Retina (tissue), 1 donor: Measurements from ENCODE around the gene CBFA2T2.

ENCODE experiments used
- DNase-seq: peaks from one replicate; pipeline ENCODE4 v3.0.0-alpha.2; 2016

CBFA2T2 gene

GRCh38 chr20:33655164-33655563, 165.3 kb downstream of the CBFA2T2 start:
- peak; percentile 2 for DNase-seq

- DNase-seq = no peak
Observed at GRCh38 chr20:33656010-33656782, 166.3 kb downstream of the CBFA2T2 start.

GRCh38 chr20:33656783-33657703, 167.1 kb downstream of the CBFA2T2 start:
- peak; percentile 7 for DNase-seq

GRCh38 chr20:33657704-33658095, 167.8 kb downstream of the CBFA2T2 start:
- no peak for DNase-seq

- no peak for DNase-seq
Observed at GRCh38 chr20:33658510-33658909, 168.6 kb downstream of the CBFA2T2 start.

DNA sequence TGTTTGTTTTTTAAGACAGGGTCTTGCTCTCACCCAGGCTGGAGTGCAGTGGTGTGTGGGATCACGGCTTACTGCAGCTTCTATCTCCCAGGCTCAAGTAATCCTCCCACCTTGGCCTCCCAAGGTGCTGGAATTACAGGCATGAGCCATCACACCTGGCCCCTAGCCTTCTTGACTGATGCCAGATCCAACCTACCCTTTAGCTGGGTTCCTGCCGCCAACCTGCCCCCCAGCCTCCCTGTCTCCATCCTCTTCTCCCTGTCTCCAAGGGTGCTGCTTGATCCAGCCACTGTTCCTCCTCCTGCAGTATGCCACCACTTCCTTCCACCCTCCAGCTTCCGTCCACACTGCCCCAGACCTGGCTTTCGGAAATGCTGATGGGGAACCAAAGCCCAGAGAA, 169.0 kb downstream of the CBFA2T2 start:
- DNase-seq = no peak

DNA sequence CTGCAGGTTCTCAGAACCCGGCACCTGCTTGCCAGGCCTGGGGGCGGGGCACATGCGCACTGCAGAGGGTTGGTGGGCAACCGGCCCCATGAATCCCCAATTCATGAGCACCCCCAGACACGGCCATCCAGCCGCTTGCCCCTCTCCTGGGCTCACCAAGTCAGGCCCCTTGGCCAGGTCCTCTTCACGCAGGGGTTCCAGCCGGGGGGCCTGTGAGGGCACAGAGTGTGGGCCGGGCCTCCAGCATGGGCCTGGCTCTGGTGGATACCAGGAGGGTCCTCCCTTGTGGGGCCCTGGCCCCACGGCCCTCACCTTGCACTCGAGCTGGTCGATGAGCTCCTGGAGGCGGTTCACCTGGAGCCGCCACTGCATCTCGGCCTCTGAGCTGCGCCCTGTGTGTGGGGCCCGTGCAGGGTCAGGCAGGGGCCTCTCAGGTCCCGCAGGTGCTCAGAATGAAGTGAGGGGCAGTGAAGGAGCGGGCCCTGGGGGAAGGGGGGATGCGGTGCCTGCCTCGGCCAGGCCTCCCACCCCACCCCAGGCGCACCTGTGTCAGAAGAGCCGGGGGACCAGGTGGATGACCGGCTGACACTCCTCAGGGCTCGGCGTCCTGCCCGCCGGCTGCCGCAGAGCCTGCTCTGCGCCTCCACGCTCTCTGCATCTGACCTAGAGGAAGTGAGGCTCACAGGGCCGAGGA, 169.6 kb downstream of the CBFA2T2 start:
- no peak for DNase-seq

GRCh38 chr20:33660035-33660684, 170.3 kb downstream of the CBFA2T2 start:
- DNase-seq = no peak

GRCh38 chr20:33660685-33661058, 170.8 kb downstream of the CBFA2T2 start:
- no peak for DNase-seq

DNA sequence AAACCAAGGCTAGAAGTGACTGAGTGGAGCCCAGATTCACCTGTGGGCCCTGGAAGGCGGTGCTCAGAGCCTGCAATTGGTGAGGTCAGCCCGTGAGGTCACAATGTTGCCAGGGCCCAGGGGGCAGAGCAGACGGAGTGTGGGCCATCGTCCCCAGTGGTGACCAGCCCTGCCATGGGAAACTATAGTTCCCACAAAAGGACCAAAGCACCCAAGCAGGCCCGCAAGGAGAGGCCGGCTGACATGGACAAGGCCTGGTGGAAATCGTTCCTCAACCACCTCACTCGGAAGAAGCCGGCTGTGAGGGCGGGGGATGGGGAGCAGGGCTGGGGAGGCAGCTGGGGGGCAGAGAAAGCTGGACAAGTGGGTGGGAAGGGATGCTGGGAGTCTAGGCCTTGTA, 172.3 kb downstream of the CBFA2T2 start, which contains the start of gene C20orf144:
TSS of gene C20orf144 (plus strand) at position 156 of the 400 bp plus-strand sequence. CDS start at position 175, 19 bp downstream.
- no peak for DNase-seq

- DNase-seq = peak; percentile 92
Observed at GRCh38 chr20:33663161-33664084, 173.5 kb downstream of the CBFA2T2 start.

DNA sequence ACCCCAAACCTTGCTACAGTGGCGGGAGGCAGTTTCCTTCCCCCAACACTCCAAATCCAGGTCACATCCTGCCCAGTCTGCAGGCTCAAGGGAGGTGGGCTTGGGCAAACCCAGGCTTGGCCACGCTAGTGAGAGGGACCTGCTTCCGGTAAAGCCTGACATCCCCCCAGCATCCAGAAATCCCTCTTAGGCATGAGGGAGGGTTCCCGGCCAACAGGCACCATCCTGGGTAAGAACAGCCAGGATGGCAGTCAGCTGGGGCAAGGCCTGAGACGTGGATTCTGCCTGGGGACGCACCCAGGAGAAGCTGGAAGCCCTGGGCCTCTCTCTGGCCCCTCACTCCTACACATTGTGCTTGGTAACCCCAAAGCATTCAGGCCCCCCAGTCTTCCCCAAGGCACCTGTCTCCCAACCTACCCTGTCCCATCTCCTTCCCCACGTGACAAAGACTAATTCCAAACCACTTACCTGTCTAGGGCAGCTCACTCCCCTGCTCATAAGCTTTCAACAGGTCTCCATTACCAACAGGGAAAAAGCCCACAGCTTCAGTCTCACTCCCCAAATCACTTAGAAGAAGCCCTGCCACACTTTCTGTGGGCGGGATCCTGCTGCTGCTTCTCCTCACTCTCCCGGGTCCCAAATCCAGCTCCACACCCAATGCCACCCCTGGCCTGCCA, 174.3 kb downstream of the CBFA2T2 start:
- no peak for DNase-seq

GRCh38 chr20:33664762-33665144, 174.9 kb downstream of the CBFA2T2 start:
- DNase-seq = no peak

GRCh38 chr20:33666293-33667244, 176.7 kb downstream of the CBFA2T2 start, which contains the start of gene ACTL10:
Gene ACTL10 (plus strand): TSS chr20:33666943. CDS start chr20:33667498, 555 bp downstream.
- peak; percentile 94 for DNase-seq

DNA sequence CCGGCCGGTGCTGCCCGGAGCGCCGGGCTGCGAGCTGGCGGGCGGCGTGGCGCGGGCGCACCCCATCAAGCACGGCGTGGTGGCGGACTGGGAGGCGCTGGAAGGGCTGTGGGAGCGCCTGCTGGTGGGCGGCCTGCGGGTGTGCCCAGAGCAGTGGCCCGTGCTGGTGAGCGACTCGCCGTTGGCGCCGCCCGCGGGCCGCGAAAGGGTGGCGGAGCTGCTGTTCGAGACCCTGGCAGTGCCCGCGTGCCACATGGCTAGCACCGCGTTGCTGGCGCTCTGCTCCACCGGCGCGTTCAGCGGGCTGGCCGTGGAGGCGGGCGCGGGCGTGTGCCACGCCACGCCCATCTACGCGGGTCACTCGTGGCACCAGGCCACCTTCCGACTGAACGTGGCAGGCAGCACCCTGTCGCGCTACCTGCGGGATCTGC, 177.4 kb downstream of the CBFA2T2 start:
- no peak for DNase-seq

DNA sequence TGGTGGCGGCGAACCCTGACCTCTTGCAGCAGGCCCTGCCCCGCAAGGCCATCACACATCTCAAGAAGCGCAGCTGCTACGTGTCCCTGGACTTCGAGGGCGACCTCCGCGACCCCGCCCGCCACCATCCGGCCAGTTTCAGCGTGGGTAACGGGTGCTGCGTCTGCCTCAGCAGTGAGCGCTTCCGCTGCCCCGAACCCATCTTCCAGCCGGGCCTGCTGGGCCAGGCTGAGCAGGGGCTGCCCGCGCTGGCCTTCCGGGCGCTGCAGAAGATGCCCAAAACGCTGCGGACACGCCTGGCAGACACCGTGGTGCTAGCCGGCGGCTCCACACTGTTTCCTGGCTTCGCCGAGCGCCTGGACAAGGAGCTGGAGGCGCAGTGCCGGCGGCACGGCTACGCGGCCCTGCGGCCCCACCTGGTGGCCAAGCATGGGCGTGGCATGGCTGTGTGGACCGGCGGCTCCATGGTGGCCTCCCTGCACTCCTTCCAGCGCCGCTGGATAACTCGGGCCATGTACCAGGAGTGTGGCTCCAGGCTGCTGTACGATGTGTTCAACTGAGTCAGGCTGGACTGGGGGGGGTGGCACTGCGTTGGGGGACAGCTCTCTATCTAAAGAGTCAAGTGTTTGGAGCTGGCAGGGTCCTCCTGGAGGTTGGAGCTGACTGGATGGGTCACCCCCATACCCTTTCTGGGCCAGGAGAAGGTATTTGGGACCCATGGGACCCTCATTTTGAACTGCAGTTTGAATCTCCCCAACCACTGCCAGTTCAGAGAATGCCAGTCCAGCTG, 178.0 kb downstream of the CBFA2T2 start:
- peak; percentile 93 for DNase-seq

DNA sequence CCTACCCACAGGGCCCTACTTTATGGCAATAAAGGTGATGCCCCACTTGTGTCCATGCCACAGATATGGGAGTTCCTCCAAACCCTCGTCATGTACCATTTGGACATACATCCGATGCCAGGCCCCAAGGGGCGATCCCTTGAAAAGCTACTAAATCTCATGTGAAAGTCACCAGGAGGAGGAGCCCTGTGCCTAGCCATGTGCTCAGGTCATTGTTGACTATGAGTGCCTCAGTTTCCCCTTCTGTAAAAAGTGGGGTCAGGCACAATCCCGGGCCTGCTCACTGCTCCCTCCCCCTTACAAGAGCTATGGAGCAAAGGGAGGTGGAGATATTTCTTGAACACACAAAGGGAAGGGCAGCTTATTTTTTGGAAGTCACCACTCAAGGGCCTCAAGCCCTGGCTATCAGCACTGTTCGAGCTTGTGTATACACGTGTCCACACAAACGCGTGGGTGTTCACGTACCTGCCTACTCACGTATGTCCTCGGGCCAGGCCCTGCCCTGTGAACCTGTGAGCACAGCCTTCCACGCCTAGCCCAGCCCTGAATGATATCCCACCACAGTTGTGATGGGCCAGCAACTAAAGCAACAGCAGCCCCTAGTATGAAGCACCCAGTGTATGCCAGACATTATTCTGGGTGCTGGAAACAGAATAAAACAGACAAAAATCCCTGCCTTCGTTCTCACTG, 178.7 kb downstream of the CBFA2T2 start:
- DNase-seq = no peak

DNA sequence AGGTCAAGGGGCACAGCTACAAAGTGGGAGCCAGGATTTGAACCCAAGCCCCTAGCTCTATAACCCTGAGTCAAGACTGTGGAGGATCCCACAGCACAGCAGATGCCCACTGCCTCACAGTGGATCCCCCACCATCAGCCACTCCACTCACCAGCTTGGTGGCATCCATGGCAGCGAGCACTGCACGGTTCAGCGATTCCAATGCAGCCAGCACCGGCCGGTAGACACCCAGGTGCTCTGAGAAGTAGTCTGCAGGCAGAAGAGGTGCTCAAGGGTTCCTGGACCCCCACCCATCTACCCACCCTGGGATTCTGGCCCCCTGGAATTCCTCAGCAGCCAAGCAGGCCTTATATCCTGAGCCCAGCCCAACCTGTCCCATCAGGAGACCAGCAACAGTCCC, 179.3 kb downstream of the CBFA2T2 start:
- no peak for DNase-seq
